ENCODE results near the gene H1-8. TPM values are rescaled to one million over a fixed set of nuclear protein-coding genes. Genes with fewer than 3 reads are reported as not detected.

The H1-8 gene
- total and polyA plus RNA-seq, 11 donors, result not detected

DNA sequence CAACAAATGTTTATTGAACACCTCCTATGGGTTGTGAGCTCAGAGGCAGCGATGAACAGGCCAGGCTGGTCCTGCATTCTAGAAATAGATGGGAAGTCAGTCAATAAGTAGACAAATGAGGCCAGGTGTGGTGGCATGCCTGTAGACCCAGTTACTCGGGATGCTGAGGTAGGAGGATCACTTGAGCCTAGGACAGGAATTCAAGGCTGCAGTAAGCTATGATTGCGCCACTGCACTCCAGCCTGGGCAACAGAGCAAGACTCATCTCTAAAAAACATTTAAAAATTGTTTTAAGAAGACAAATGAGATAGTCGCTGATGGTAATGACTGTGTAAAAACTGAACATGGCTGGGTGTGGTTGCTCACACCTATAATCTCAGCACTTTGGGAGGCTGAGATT lies 18.9 kb upstream of the H1-8 start:
- Histone ChIP-seq H3K36me3 (peaks cover 0 to 13% (median 0%) of the 10 kb centered on the region in 9 donors), H3K27me3 (no peaks in the 10 kb centered on the region), H3K4me1 (peaks cover 0 to 20% (median 0%) of the 10 kb centered on the region in 12 donors), H3K9me3 (no peaks in the 10 kb centered on the region), H3K4me3 (no peak overlapping the region), H3K27ac (no peak overlapping the region)
- 82 to 95% (median 91%) methylated on average over 4 of the region's 4 CpGs for WGBS, 4 donors
- intact Hi-C loops (cut with DNase I), result no loop called here
- peak in 1 of 5 donors; percentile 6 for DNase-seq
- ATAC-seq, result no peak
- TF ChIP-seq, protein P1, sequence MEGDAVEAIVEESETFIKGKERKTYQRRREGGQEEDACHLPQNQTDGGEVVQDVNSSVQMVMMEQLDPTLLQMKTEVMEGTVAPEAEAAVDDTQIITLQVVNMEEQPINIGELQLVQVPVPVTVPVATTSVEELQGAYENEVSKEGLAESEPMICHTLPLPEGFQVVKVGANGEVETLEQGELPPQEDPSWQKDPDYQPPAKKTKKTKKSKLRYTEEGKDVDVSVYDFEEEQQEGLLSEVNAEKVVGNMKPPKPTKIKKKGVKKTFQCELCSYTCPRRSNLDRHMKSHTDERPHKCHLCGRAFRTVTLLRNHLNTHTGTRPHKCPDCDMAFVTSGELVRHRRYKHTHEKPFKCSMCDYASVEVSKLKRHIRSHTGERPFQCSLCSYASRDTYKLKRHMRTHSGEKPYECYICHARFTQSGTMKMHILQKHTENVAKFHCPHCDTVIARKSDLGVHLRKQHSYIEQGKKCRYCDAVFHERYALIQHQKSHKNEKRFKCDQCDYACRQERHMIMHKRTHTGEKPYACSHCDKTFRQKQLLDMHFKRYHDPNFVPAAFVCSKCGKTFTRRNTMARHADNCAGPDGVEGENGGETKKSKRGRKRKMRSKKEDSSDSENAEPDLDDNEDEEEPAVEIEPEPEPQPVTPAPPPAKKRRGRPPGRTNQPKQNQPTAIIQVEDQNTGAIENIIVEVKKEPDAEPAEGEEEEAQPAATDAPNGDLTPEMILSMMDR (IDR thresholded peaks at IDR 0.05), result no peak
- TF ChIP-seq POLR2A (IDR thresholded peaks at IDR 0.05), result no peak

- WGBS, 4 donors, result 87 to 90% (median 89%) methylated on average over 8 of the region's 8 CpGs
- intact Hi-C loops (cut with DNase I), result no loop called here
Measured at GRCh38 chr3:129525341-129525968, 17.5 kb upstream of the H1-8 start.

GRCh38 chr3:129526121-129526900 lies 16.7 kb upstream of the H1-8 start:
- Histone ChIP-seq H3K4me1 (peaks cover 0 to 27% (median 7%) of the 10 kb centered on the region in 12 donors), H3K27ac (peak overlapping the region in 1 of 12 donors; percentile 37), H3K27me3 (no peaks in the 10 kb centered on the region), H3K4me3 (no peak overlapping the region), H3K36me3 (no peaks in the 10 kb centered on the region), H3K9me3 (no peaks in the 10 kb centered on the region)
- TF ChIP-seq, protein P1 (IDR thresholded peaks at IDR 0.05), result no peak
- no peak for TF ChIP-seq POLR2A (IDR thresholded peaks at IDR 0.05)
- WGBS, 4 donors, result 85 to 93% (median 89%) methylated on average over 12 of the region's 12 CpGs
- intact Hi-C loops (cut with DNase I), result no loop called here
- no peak for DNase-seq
- peak in 1 of 4 donors; percentile 54 for ATAC-seq

More at GRCh38 chr3:129525341-129525968, 17.5 kb upstream of the H1-8 start:
- Histone ChIP-seq H3K9me3 (no peaks in the 10 kb centered on the region), H3K4me1 (peaks cover 0 to 27% (median 6%) of the 10 kb centered on the region in 12 donors), H3K27me3 (no peaks in the 10 kb centered on the region), H3K4me3 (no peak overlapping the region), H3K36me3 (no peaks in the 10 kb centered on the region), H3K27ac (peak overlapping the region in 1 of 12 donors; percentile 37)
- ATAC-seq, result no peak
- DNase-seq, result no peak
- TF ChIP-seq, protein P1 (IDR thresholded peaks at IDR 0.05), result no peak
- no peak for TF ChIP-seq POLR2A (IDR thresholded peaks at IDR 0.05)

- no peak overlapping the region for H3K4me3 ChIP-seq
- H3K27me3 ChIP-seq, result no peaks in the 10 kb centered on the region
- H3K4me1 ChIP-seq, result peaks cover 0 to 27% (median 7%) of the 10 kb centered on the region in 12 donors
- WGBS, 4 donors, result 85 to 93% (median 93%) methylated on average over 11 of the region's 11 CpGs
- DNase-seq (no peak), ATAC-seq (no peak)
- TF ChIP-seq, protein P1 (IDR thresholded peaks at IDR 0.05), result no peak
- no peak for TF ChIP-seq POLR2A (IDR thresholded peaks at IDR 0.05)
- H3K9me3 ChIP-seq, result no peaks in the 10 kb centered on the region
- intact Hi-C loops (cut with DNase I), result no loop called here
- no peaks in the 10 kb centered on the region for H3K36me3 ChIP-seq
- H3K27ac ChIP-seq, result no peak overlapping the region
Measured at GRCh38 chr3:129527262-129527661, 15.7 kb upstream of the H1-8 start.

Measured in heart left ventricle (tissue), 16 donors.